HepG2 (cell line): ENCODE measurements around the gene UBC. TPM values are rescaled to one million over a fixed set of nuclear protein-coding genes. Genes with fewer than 3 reads are reported as not detected.

Experiments used
- HMGA1 ChIP-seq: sonication (generic); formaldehyde crosslinking; conservative IDR thresholded peaks from 2 replicates; pipeline ENCODE4 v1.4.0; 2020; ENCODE audit warnings: missing genetic modification reagents
- IKZF1 ChIP-seq: fragments of 450-650 bp; IDR thresholded peaks from 2 replicates; pipeline ENCODE4 v1.7.1; 2016
- PHB2 ChIP-seq: fragments of 450-650 bp; IDR thresholded peaks from 2 replicates; pipeline ENCODE4 v1.6.1; 2018; ENCODE audit not compliant: partially characterized antibody
- RELA ChIP-seq: sonication (generic); formaldehyde crosslinking; IDR thresholded peaks from 2 replicates; pipeline ENCODE4 v1.4.0; 2020; ENCODE audit warnings: missing genetic modification reagents
- SALL2 ChIP-seq: sonication (generic); formaldehyde crosslinking; IDR thresholded peaks from 2 replicates; pipeline ENCODE4 v1.8.1; 2023; ENCODE audit warnings: mild to moderate bottlenecking, missing genetic modification reagents, inconsistent platforms
- TCF7L2 ChIP-seq: IDR thresholded peaks from 2 replicates; pipeline ENCODE4 v1.6.1; 2011; ENCODE audit warnings: mild to moderate bottlenecking, low read depth, low read length, moderate library complexity
- TP53 ChIP-seq: sonication (generic); formaldehyde crosslinking; conservative IDR thresholded peaks from 2 replicates; pipeline ENCODE4 v1.4.0; 2020; ENCODE audit warnings: missing genetic modification reagents
- ZNF414 ChIP-seq: sonication (generic); formaldehyde crosslinking; IDR thresholded peaks from 2 replicates; pipeline ENCODE4 v1.5.0; 2020; ENCODE audit warnings: missing genetic modification reagents
- ZNF710 ChIP-seq: sonication (generic); formaldehyde crosslinking; IDR thresholded peaks from 2 replicates; pipeline ENCODE4 v1.5.0; 2020; ENCODE audit warnings: mild to moderate bottlenecking, missing genetic modification reagents, borderline replicate concordance
- ZNF781 ChIP-seq: sonication (generic); formaldehyde crosslinking; IDR thresholded peaks from 2 replicates; pipeline ENCODE4 v1.5.1; 2020; ENCODE audit warnings: borderline replicate concordance, mild to moderate bottlenecking, missing genetic modification reagents; ENCODE audit errors: not compliant biosample characterization
- polyA plus RNA-seq, 8 experiments: library from polyadenylated mRNA; depleted of rRNA in 3 of 8; stranded (reverse) in 7 of 8; unstranded in 1 of 8; fragments of >200 nt; fragmentation: Illumina TruSeq in 4 of 8; extraction: Trizol in 4 of 8; gene quantifications; 2 replicates each; pipeline versions ENCODE4 v1.2.1 to v1.2.3, GENCODE V29; 2011 to 2016; ENCODE audit warnings: low read depth in 4 of 8, missing spikeins in 1 of 8, mixed read lengths in 1 of 8; ENCODE audit not compliant: insufficient read depth in 1 of 8
- total RNA-seq, 5 experiments: library from RNA; depleted of rRNA; stranded (reverse); fragments of >200 nt; fragmentation: Illumina TruSeq; extraction: Trizol; gene quantifications; 2 replicates each; pipeline ENCODE4 v1.2.3, GENCODE V29; 2016; ENCODE audit warnings: low read depth in 1 of 5
- TF ChIP-seq, protein P1 (sequence below): sonication (generic); formaldehyde crosslinking; IDR thresholded peaks from 2 replicates; pipeline ENCODE4 v1.4.0; 2020; ENCODE audit warnings: mild to moderate bottlenecking, missing genetic modification reagents, borderline replicate concordance
- TF ChIP-seq, protein P2 (sequence below): sonication (generic); formaldehyde crosslinking; IDR thresholded peaks from 2 replicates; pipeline ENCODE4 v1.4.0; 2020; ENCODE audit warnings: mild to moderate bottlenecking, missing genetic modification reagents

UBC gene
- total and polyA plus RNA-seq, 2 of the 13 experiments (the other 11 are each of a cell fraction or from before 2014, with no cell fraction given) = 805 to 1,432 TPM

- TF ChIP-seq ZNF710 (CRISPR knock-in tag) (peak; percentile 34; the same call in 1 of the 2 replicates), RELA (CRISPR knock-in tag) (no peak), PHB2 (no peak), TCF7L2 (no peak), SALL2 (CRISPR knock-in tag) (peak; percentile 41; the same call in 1 of the 2 replicates), IKZF1 (no peak), ZNF781 (CRISPR knock-in tag) (peak; percentile 50), TP53 (peak; percentile 33; the same call in 1 of the 2 replicates), ZNF414 (CRISPR knock-in tag) (peak; percentile 42; the same call in 1 of the 2 replicates), HMGA1 (CRISPR knock-in tag) (no peak)
- TF ChIP-seq, protein P1, sequence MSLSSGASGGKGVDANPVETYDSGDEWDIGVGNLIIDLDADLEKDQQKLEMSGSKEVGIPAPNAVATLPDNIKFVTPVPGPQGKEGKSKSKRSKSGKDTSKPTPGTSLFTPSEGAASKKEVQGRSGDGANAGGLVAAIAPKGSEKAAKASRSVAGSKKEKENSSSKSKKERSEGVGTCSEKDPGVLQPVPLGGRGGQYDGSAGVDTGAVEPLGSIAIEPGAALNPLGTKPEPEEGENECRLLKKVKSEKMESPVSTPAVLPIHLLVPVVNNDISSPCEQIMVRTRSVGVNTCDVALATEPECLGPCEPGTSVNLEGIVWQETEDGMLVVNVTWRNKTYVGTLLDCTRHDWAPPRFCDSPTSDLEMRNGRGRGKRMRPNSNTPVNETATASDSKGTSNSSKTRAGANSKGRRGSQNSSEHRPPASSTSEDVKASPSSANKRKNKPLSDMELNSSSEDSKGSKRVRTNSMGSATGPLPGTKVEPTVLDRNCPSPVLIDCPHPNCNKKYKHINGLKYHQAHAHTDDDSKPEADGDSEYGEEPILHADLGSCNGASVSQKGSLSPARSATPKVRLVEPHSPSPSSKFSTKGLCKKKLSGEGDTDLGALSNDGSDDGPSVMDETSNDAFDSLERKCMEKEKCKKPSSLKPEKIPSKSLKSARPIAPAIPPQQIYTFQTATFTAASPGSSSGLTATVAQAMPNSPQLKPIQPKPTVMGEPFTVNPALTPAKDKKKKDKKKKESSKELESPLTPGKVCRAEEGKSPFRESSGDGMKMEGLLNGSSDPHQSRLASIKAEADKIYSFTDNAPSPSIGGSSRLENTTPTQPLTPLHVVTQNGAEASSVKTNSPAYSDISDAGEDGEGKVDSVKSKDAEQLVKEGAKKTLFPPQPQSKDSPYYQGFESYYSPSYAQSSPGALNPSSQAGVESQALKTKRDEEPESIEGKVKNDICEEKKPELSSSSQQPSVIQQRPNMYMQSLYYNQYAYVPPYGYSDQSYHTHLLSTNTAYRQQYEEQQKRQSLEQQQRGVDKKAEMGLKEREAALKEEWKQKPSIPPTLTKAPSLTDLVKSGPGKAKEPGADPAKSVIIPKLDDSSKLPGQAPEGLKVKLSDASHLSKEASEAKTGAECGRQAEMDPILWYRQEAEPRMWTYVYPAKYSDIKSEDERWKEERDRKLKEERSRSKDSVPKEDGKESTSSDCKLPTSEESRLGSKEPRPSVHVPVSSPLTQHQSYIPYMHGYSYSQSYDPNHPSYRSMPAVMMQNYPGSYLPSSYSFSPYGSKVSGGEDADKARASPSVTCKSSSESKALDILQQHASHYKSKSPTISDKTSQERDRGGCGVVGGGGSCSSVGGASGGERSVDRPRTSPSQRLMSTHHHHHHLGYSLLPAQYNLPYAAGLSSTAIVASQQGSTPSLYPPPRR = peak; percentile 39; the same call in 1 of the 2 replicates
- TF ChIP-seq, protein P2, sequence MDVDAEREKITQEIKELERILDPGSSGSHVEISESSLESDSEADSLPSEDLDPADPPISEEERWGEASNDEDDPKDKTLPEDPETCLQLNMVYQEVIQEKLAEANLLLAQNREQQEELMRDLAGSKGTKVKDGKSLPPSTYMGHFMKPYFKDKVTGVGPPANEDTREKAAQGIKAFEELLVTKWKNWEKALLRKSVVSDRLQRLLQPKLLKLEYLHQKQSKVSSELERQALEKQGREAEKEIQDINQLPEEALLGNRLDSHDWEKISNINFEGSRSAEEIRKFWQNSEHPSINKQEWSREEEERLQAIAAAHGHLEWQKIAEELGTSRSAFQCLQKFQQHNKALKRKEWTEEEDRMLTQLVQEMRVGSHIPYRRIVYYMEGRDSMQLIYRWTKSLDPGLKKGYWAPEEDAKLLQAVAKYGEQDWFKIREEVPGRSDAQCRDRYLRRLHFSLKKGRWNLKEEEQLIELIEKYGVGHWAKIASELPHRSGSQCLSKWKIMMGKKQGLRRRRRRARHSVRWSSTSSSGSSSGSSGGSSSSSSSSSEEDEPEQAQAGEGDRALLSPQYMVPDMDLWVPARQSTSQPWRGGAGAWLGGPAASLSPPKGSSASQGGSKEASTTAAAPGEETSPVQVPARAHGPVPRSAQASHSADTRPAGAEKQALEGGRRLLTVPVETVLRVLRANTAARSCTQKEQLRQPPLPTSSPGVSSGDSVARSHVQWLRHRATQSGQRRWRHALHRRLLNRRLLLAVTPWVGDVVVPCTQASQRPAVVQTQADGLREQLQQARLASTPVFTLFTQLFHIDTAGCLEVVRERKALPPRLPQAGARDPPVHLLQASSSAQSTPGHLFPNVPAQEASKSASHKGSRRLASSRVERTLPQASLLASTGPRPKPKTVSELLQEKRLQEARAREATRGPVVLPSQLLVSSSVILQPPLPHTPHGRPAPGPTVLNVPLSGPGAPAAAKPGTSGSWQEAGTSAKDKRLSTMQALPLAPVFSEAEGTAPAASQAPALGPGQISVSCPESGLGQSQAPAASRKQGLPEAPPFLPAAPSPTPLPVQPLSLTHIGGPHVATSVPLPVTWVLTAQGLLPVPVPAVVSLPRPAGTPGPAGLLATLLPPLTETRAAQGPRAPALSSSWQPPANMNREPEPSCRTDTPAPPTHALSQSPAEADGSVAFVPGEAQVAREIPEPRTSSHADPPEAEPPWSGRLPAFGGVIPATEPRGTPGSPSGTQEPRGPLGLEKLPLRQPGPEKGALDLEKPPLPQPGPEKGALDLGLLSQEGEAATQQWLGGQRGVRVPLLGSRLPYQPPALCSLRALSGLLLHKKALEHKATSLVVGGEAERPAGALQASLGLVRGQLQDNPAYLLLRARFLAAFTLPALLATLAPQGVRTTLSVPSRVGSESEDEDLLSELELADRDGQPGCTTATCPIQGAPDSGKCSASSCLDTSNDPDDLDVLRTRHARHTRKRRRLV (CRISPR knock-in tag) = peak; percentile 8; the same call in 1 of the 2 replicates
These were observed 13.0 kb upstream of the UBC start (continued) for GRCh38 chr12:124927201-124928094.
